Measurements from ENCODE around the gene APOB.

The APOB gene

GRCh38 chr2:21023419-21024181 lies 20.3 kb downstream of the APOB start:
- H3K9me3 ChIP-seq (ENCODE audit: control insufficient read depth, insufficient read depth, low read length), result no peaks in the 10 kb centered on the region
- no peaks in the 10 kb centered on the region for H3K36me3 ChIP-seq (ENCODE audit: control insufficient read depth, low read length)
- no peak overlapping the region for H3K4me2 ChIP-seq (ENCODE audit: low read length)
- H3K27ac ChIP-seq (ENCODE audit: low read depth, low read length), result no peak overlapping the region
- no peaks in the 10 kb centered on the region for H3K27me3 ChIP-seq (ENCODE audit: control insufficient read depth, low read length)
- H3K4me1 ChIP-seq (ENCODE audit: control insufficient read depth, low read length), result no peaks in the 10 kb centered on the region
- H3K9me2 ChIP-seq (replicated peaks; ENCODE audit: control insufficient read depth, low read length), result no peaks in the 10 kb centered on the region
- H3K4me3 ChIP-seq (ENCODE audit: low read length), result no peak overlapping the region
- no peaks in the 10 kb centered on the region for H4K20me1 ChIP-seq (ENCODE audit: control insufficient read depth, insufficient read depth, low read depth, low read length)
- no peaks in the 10 kb centered on the region for H3K79me2 ChIP-seq (ENCODE audit: control insufficient read depth, low read length)
- H3F3A ChIP-seq (ENCODE audit: control insufficient read depth, insufficient read depth), result no peaks in the 10 kb centered on the region
- TF ChIP-seq CTCF (IDR thresholded peaks at IDR 0.05; ENCODE audit: low read depth, low read length, poor library complexity, severe bottlenecking), result no peak
- TF ChIP-seq EZH2phosphoT487 (IDR thresholded peaks at IDR 0.05; ENCODE audit: borderline replicate concordance, low read length), result no peak

GRCh38 chr2:21022792-21023367 lies 21.0 kb downstream of the APOB start:
- H3K4me2 ChIP-seq (ENCODE audit: low read length), result no peak overlapping the region
- TF ChIP-seq CTCF (IDR thresholded peaks at IDR 0.05; ENCODE audit: low read depth, low read length, poor library complexity, severe bottlenecking), result no peak
- no peak for TF ChIP-seq EZH2phosphoT487 (IDR thresholded peaks at IDR 0.05; ENCODE audit: borderline replicate concordance, low read length)
- H3K9me3 ChIP-seq (ENCODE audit: control insufficient read depth, insufficient read depth, low read length), result no peaks in the 10 kb centered on the region
- H3K79me2 ChIP-seq (ENCODE audit: control insufficient read depth, low read length), result no peaks in the 10 kb centered on the region
- no peaks in the 10 kb centered on the region for H3K4me1 ChIP-seq (ENCODE audit: control insufficient read depth, low read length)
- no peaks in the 10 kb centered on the region for H4K20me1 ChIP-seq (ENCODE audit: control insufficient read depth, insufficient read depth, low read depth, low read length)
- H3K36me3 ChIP-seq (ENCODE audit: control insufficient read depth, low read length), result no peaks in the 10 kb centered on the region
- H3K27ac ChIP-seq (ENCODE audit: low read depth, low read length), result no peak overlapping the region
- H3F3A ChIP-seq (ENCODE audit: control insufficient read depth, insufficient read depth), result no peaks in the 10 kb centered on the region
- H3K9me2 ChIP-seq (replicated peaks; ENCODE audit: control insufficient read depth, low read length), result no peaks in the 10 kb centered on the region
- no peak overlapping the region for H3K4me3 ChIP-seq (ENCODE audit: low read length)
- no peaks in the 10 kb centered on the region for H3K27me3 ChIP-seq (ENCODE audit: control insufficient read depth, low read length)

GRCh38 chr2:21021430-21021829 lies 22.4 kb downstream of the APOB start:
- Histone ChIP-seq H3K4me3 (ENCODE audit: low read length) (no peak overlapping the region), H3F3A (ENCODE audit: control insufficient read depth, insufficient read depth) (no peaks in the 10 kb centered on the region), H3K4me2 (ENCODE audit: low read length) (no peak overlapping the region), H3K27me3 (ENCODE audit: control insufficient read depth, low read length) (no peaks in the 10 kb centered on the region), H4K20me1 (ENCODE audit: control insufficient read depth, insufficient read depth, low read depth, low read length) (no peaks in the 10 kb centered on the region), H3K27ac (ENCODE audit: low read depth, low read length) (no peak overlapping the region), H3K9me3 (ENCODE audit: control insufficient read depth, insufficient read depth, low read length) (no peaks in the 10 kb centered on the region), H3K36me3 (ENCODE audit: control insufficient read depth, low read length) (no peaks in the 10 kb centered on the region), H3K9me2 (replicated peaks; ENCODE audit: control insufficient read depth, low read length) (no peaks in the 10 kb centered on the region), H3K79me2 (ENCODE audit: control insufficient read depth, low read length) (no peaks in the 10 kb centered on the region), H3K4me1 (ENCODE audit: control insufficient read depth, low read length) (no peaks in the 10 kb centered on the region)
- TF ChIP-seq EZH2phosphoT487 (IDR thresholded peaks at IDR 0.05; ENCODE audit: borderline replicate concordance, low read length) (no peak), CTCF (IDR thresholded peaks at IDR 0.05; ENCODE audit: low read depth, low read length, poor library complexity, severe bottlenecking) (no peak)

Measured in DOHH2 (cell line).